OCI-M1 (cell line): ENCODE data around the gene ELF4.
A peak's percentile ranks its signal among the peaks of the same experiment; 100 is the strongest.

ENCODE experiments used
- DNase-seq: peaks from one replicate; lab custom pipeline; 2025; lab: John Stamatoyannopoulos, UW

The ELF4 gene

GRCh38 chrX:130083656-130084382 is 26.5 kb downstream of the ELF4 start:
- peak; percentile 83 for DNase-seq

- no peak for DNase-seq
These were observed 27.2 kb downstream of the ELF4 start for GRCh38 chrX:130083107-130083490.

GRCh38 chrX:130082244-130083106 is 27.8 kb downstream of the ELF4 start:
- peak; percentile 95 for DNase-seq

- no peak for DNase-seq
These were observed 28.8 kb downstream of the ELF4 start for GRCh38 chrX:130081421-130082045.

- no peak for DNase-seq
These were observed 29.4 kb downstream of the ELF4 start for GRCh38 chrX:130080791-130081367.

GRCh38 chrX:130079824-130080406 is 30.4 kb downstream of the ELF4 start:
- peak; percentile 81 for DNase-seq

- DNase-seq = peak; percentile 56
These were observed 34.5 kb downstream of the ELF4 start for GRCh38 chrX:130075777-130076176.

- no peak for DNase-seq
These were observed 38.0 kb downstream of the ELF4 start for GRCh38 chrX:130072345-130072740.

- DNase-seq = peak; percentile 11
These were observed 38.5 kb downstream of the ELF4 start for GRCh38 chrX:130071611-130072344.

GRCh38 chrX:130066975-130067615 is 43.2 kb downstream of the ELF4 start:
- DNase-seq = no peak

GRCh38 chrX:130060122-130061069 is 49.9 kb downstream of the ELF4 start:
- DNase-seq = peak; percentile 88

GRCh38 chrX:130058652-130059051 is 51.6 kb downstream of the ELF4 start:
- DNase-seq = no peak

GRCh38 chrX:130057209-130057608 is 53.1 kb downstream of the ELF4 start:
- DNase-seq = no peak

- DNase-seq = no peak
These were observed 54.4 kb downstream of the ELF4 start for GRCh38 chrX:130055899-130056298.

GRCh38 chrX:130055103-130055502 is 55.2 kb downstream of the ELF4 start:
- DNase-seq = no peak

GRCh38 chrX:130053236-130053635 is 57.1 kb downstream of the ELF4 start:
- DNase-seq = no peak

GRCh38 chrX:130051176-130051845 is 59.0 kb downstream of the ELF4 start:
- no peak for DNase-seq

- DNase-seq = no peak
These were observed 60.5 kb downstream of the ELF4 start for GRCh38 chrX:130049821-130050220.

GRCh38 chrX:130048686-130049222 is 61.5 kb downstream of the ELF4 start:
- no peak for DNase-seq
